RWPE1 (cell line): ENCODE results near the gene FOXRED2.

Experiments used
- CTCF ChIA-PET: fragments of 350-600 bp; sonication (Branson Sonifier 250); formaldehyde crosslinking; extraction: SDS; loops from one replicate; lab custom pipeline; 2021; lab: Yijun Ruan, JAX
- POLR2A ChIA-PET: fragments of 400-600 bp; formaldehyde crosslinking; extraction: SDS; loops from one replicate; lab custom pipeline; 2020; ENCODE audit warnings: antibody characterized with exemption; ENCODE audit not compliant: low non-redundant PET; lab: Yijun Ruan, JAX
- DNase-seq: peaks from one replicate; pipeline ENCODE4 v3.0.0; 2012; ENCODE audit warnings: low spot score
- H3K27ac ChIP-seq: fragments of 450-650 bp; 2 replicates; pipeline ENCODE4 v1.5.1; 2017
- CTCF ChIP-seq: fragments of 450-650 bp; conservative IDR thresholded peaks from 2 replicates; pipeline ENCODE4 v1.5.1; 2017; ENCODE audit warnings: low read depth, mild to moderate bottlenecking

Gene FOXRED2

GRCh38 chr22:36481393-36482168 is 25.3 kb downstream of the FOXRED2 start, which contains the start of gene TXN2:
Gene TXN2, minus strand, starts transcription at chr22:36481640. Its CDS starts 803 bp downstream, at chr22:36480837.
- POLR2A ChIA-PET, result no interaction called here
- TF ChIP-seq CTCF, result no peak
- DNase-seq, result peak; percentile 89
- CTCF ChIA-PET, result interaction anchor here (1.1 kb wide), 1 partner anchor 11 kb away, joined by 3 read pairs; no protein-coding TSS in a partner anchor
- peak within 1 kb of the TSS; percentile 97 for H3K27ac ChIP-seq

- CTCF ChIA-PET, result interaction anchor here (1.1 kb wide), 1 partner anchor 11 kb away, joined by 3 read pairs; no protein-coding TSS in a partner anchor
- no peak for DNase-seq
- POLR2A ChIA-PET, result no interaction called here
- TF ChIP-seq CTCF, result no peak
- H3K27ac ChIP-seq, result peak overlapping the region; percentile 97
Measured at GRCh38 chr22:36480941-36481392, 25.9 kb downstream of the FOXRED2 start.

DNA sequence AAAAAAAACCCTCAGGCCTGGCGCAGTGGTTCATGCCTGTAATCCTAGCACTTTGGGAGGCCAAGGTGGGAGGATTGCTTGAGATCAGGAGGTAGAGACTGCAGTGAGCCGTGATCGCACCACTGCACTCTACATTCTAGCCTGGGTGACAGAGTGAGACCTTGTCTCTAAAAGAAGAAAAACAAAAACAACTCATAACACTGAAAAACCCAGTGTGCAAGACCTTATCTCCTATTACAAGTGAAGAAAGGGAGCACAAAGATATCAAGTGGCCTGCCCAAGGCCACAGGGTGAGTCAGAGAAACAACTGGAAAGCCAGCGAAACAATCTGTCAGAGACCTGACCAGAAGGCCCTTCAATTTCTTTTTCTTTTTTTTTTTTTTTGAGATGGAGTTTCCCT is 27.9 kb downstream of the FOXRED2 start:
- H3K27ac ChIP-seq, result peak overlapping the region; percentile 13; the same call in 1 of the 2 replicates
- no peak for TF ChIP-seq CTCF
- ChIA-PET POLR2A (no interaction called here), CTCF (no interaction called here)
- DNase-seq, result no peak

DNA sequence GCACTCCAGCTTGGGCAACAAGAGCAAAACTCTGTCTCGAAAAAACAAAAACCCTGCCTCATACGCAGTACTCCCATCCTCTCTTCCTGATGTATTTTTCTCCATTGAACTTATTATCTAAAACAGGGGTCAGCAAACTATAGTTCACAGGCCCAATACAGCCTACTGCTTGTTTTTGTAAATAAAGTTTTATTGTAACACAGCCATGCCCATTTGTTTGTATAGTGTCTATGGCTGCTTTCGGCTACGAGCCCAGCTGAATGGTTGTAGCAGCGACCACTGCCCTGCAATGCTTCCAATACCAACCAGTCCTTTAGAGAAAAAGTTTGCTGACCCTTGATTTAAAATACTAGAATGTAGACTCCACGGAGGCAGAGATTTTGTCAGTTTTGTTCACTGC is 31.5 kb downstream of the FOXRED2 start:
- CTCF ChIA-PET, result no interaction called here
- DNase-seq, result no peak
- H3K27ac ChIP-seq, result peak overlapping the region; percentile 96; the same call in 1 of the 2 replicates
- POLR2A ChIA-PET, result no interaction called here
- no peak for TF ChIP-seq CTCF

DNA sequence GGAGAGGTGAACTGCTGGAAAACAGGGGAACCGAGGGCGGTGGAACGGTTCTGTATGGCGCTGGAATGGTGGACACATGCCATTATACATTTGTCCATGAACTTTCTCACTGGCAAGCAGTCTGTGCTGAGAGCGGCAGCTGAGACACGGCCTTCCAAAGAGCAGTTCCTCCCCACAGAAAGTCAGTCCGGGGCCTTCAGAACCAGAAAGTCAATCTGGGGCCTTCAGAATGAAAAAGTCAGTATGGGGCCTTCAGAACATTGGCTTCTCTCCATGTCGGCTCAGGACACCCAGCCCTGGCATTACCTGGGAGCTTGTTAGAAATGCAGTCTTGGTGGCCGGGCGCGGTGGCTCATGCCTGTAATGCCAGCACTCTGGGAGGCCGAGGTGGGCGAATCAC is 34.2 kb downstream of the FOXRED2 start:
- POLR2A ChIA-PET, result no interaction called here
- CTCF ChIA-PET, result no interaction called here

More for the DNA sequence above, 34.2 kb downstream of the FOXRED2 start:
- DNase-seq, result no peak
- no peak for TF ChIP-seq CTCF
- peak overlapping the region; percentile 96 for H3K27ac ChIP-seq
